G401 (cell line): ENCODE results near the gene CIB2. TPM values are rescaled to one million over a fixed set of nuclear protein-coding genes. Genes with fewer than 3 reads are reported as not detected.

Experiments used
- DNase-seq: peaks from one replicate; pipeline ENCODE4 v3.0.0-alpha.2; 2015; ENCODE audit warnings: low spot score
- in situ Hi-C: cut with HindIII; loops from 2 replicates; pipeline ENCODE4 v1.10.0; 2016; ENCODE audit warnings: low sequenced_read_pairs, mixed read lengths
- total RNA-seq: library from RNA; depleted of rRNA; stranded (reverse); fragments of >200 nt; shearing (Covaris generic); gene quantifications from 2 replicates; pipeline ENCODE4 v1.2.3, GENCODE V29; 2014; rRNA removed

Gene CIB2
- total RNA-seq, 1 experiment from 2014 or later: 29.7 TPM

- DNase-seq: no peak
- in situ Hi-C loops: no loop called here
Observed at GRCh38 chr15:78057803-78058202, 73.4 kb downstream of the CIB2 start.

- in situ Hi-C loops: no loop called here
- no peak for DNase-seq
Observed at GRCh38 chr15:78056714-78057269, 74.5 kb downstream of the CIB2 start.

- in situ Hi-C loops: no loop called here
- no peak for DNase-seq
Observed at GRCh38 chr15:78055919-78056713, 75.1 kb downstream of the CIB2 start.

GRCh38 chr15:78054966-78055365 is 76.3 kb downstream of the CIB2 start:
- in situ Hi-C loops: no loop called here
- peak; percentile 63 for DNase-seq

Other genes with a start within 250 kb of the CIB2 start
- 9.7 and 13.9 TPM in 2 replicates for gene TBC1D2B, start 53.7 kb downstream of the CIB2 start, total RNA-seq
- gene SH2D7, start 38.9 kb downstream of the CIB2 start, total RNA-seq: not detected in 2 replicates
- gene IDH3A, start 17.9 kb upstream of the CIB2 start, total RNA-seq: 53.8 and 68.5 TPM in 2 replicates
- 9.9 and 17.3 TPM in 2 replicates for gene ACSBG1, start 103.1 kb upstream of the CIB2 start, total RNA-seq
- gene DNAJA4, start 133.1 kb upstream of the CIB2 start, total RNA-seq: not detected in 2 replicates
- gene SKIC8, start 168.2 kb upstream of the CIB2 start, total RNA-seq: 484 and 486 TPM in 2 replicates
- not detected in 2 replicates for gene CRABP1, start 208.9 kb upstream of the CIB2 start, total RNA-seq